H9 (cell line): ENCODE measurements around the gene SLC2A2. TPM values are rescaled to one million over a fixed set of nuclear protein-coding genes. Genes with fewer than 3 reads are reported as not detected.

ENCODE experiments used
- DNase-seq: peaks from one replicate; pipeline ENCODE4 v3.0.0-alpha.2; 2017
- H2AFZ ChIP-seq: one replicate; pipeline ENCODE4 v1.6.1; 2013; ENCODE audit warnings: mild to moderate bottlenecking, low read length, control low read depth, moderate library complexity
- H2AK5ac ChIP-seq: 2 replicates; pipeline ENCODE4 v1.6.1; 2013; ENCODE audit warnings: low read length, control low read depth, mixed read lengths; ENCODE audit not compliant: insufficient read length
- H2BK120ac ChIP-seq: one replicate; pipeline ENCODE4 v1.6.1; 2013; ENCODE audit warnings: low read depth, mild to moderate bottlenecking, low read length, control low read depth, inconsistent platforms; ENCODE audit not compliant: poor library complexity, severe bottlenecking
- H2BK12ac ChIP-seq: 2 replicates; pipeline ENCODE4 v1.6.1; 2013; ENCODE audit warnings: low read length, control low read depth, mixed read lengths, low read depth; ENCODE audit not compliant: insufficient read length
- H2BK15ac ChIP-seq: 2 replicates; pipeline ENCODE4 v1.6.1; 2013; ENCODE audit warnings: low read depth, low read length, control low read depth
- H2BK20ac ChIP-seq: one replicate; pipeline ENCODE4 v1.6.1; 2013; ENCODE audit warnings: low read depth, mild to moderate bottlenecking, low read length, control low read depth, inconsistent platforms; ENCODE audit not compliant: poor library complexity, severe bottlenecking
- H2BK5ac ChIP-seq: 2 replicates; pipeline ENCODE4 v1.6.1; 2013; ENCODE audit warnings: low read length, control low read depth, mixed read lengths; ENCODE audit not compliant: insufficient read length
- H3K14ac ChIP-seq: 2 replicates; pipeline ENCODE4 v1.6.1; 2013; ENCODE audit warnings: low read length, control low read depth; ENCODE audit not compliant: insufficient read depth
- H3K18ac ChIP-seq: 2 replicates; pipeline ENCODE4 v1.6.1; 2013; ENCODE audit warnings: low read depth, mild to moderate bottlenecking, mixed read lengths, low read length, control low read depth; ENCODE audit not compliant: insufficient read length
- H3K23ac ChIP-seq: 2 replicates; pipeline ENCODE4 v1.6.1; 2013; ENCODE audit warnings: low read length, control low read depth, mixed read lengths, low read depth; ENCODE audit not compliant: insufficient read length
- H3K23me2 ChIP-seq: 2 replicates; pipeline ENCODE4 v1.6.1; 2013; ENCODE audit warnings: low read depth, mild to moderate bottlenecking, mixed read lengths, low read length, control low read depth; ENCODE audit not compliant: insufficient read length, poor library complexity, severe bottlenecking
- H3K27ac ChIP-seq: 2 replicates; pipeline ENCODE4 v1.5.1; 2013; ENCODE audit warnings: low read length, control low read depth, mixed read lengths, low read depth; ENCODE audit not compliant: insufficient read length
- H3K27me3 ChIP-seq: 2 replicates; pipeline ENCODE4 v1.6.1; 2013; ENCODE audit warnings: low read length, control low read depth, inconsistent platforms; ENCODE audit not compliant: insufficient read depth
- H3K4ac ChIP-seq: 2 replicates; pipeline ENCODE4 v1.6.1; 2013; ENCODE audit warnings: low read depth, mild to moderate bottlenecking, control low read depth, inconsistent platforms, low read length, moderate library complexity
- H3K4me1 ChIP-seq: 2 replicates; pipeline ENCODE4 v1.6.1; 2013; ENCODE audit warnings: low read length, control low read depth, inconsistent platforms; ENCODE audit not compliant: insufficient read depth
- H3K4me2 ChIP-seq: 2 replicates; pipeline ENCODE4 v1.6.1; 2013; ENCODE audit warnings: low read length, control low read depth, mixed read lengths; ENCODE audit not compliant: insufficient read length, insufficient read depth
- H3K56ac ChIP-seq: 2 replicates; pipeline ENCODE4 v1.6.1; 2013; ENCODE audit warnings: low read depth, mild to moderate bottlenecking, mixed read lengths, low read length, control low read depth; ENCODE audit not compliant: insufficient read length
- H3K79me1 ChIP-seq: 2 replicates; pipeline ENCODE4 v1.6.1; 2013; ENCODE audit warnings: low read depth, mild to moderate bottlenecking, moderate library complexity, low read length, control low read depth, inconsistent platforms; ENCODE audit not compliant: insufficient read depth, poor library complexity, severe bottlenecking
- H3K79me2 ChIP-seq: 2 replicates; pipeline ENCODE4 v1.6.1; 2013; ENCODE audit warnings: low read length, control low read depth, inconsistent platforms; ENCODE audit not compliant: insufficient read depth
- H3K9ac ChIP-seq: 2 replicates; pipeline ENCODE4 v1.6.1; 2013; ENCODE audit warnings: low read length, control low read depth, mixed read lengths; ENCODE audit not compliant: insufficient read length; ENCODE audit errors: extremely low read depth
- H3K9me3 ChIP-seq: one replicate; pipeline ENCODE4 v1.6.1; 2013; ENCODE audit warnings: low read depth, low read length, inconsistent platforms; ENCODE audit not compliant: control insufficient read depth
- H3T11ph ChIP-seq: one replicate; pipeline ENCODE4 v1.6.1; 2013; ENCODE audit warnings: mild to moderate bottlenecking, low read length, control low read depth, inconsistent platforms
- H4K20me1 ChIP-seq: one replicate; pipeline ENCODE4 v1.6.1; 2013; ENCODE audit not compliant: control insufficient read depth, insufficient read length, insufficient read depth
- H4K5ac ChIP-seq: 2 replicates; pipeline ENCODE4 v1.6.1; 2013; ENCODE audit warnings: low read depth, mild to moderate bottlenecking, mixed read lengths, low read length, control low read depth; ENCODE audit not compliant: insufficient read length
- H4K8ac ChIP-seq: replicated peaks from 2 replicates; pipeline ENCODE4 v1.6.1; 2013; ENCODE audit warnings: low read length, control low read depth, mixed read lengths, low read depth; ENCODE audit not compliant: insufficient read length
- H4K91ac ChIP-seq: 2 replicates; pipeline ENCODE4 v1.6.1; 2013; ENCODE audit warnings: low read depth, mild to moderate bottlenecking, moderate library complexity, mixed read lengths, low read length, control low read depth; ENCODE audit not compliant: insufficient read length
- H3K27ac Mint-ChIP-seq, 3 experiments: 2 replicates in 2 of 3; 3 replicates in 1 of 3; pipeline ENCODE4 v1.8.0; 2020 to 2021; ENCODE audit warnings: mixed read lengths in 3 of 3, mild to moderate bottlenecking in 1 of 3, moderate library complexity in 1 of 3
- H3K27me3 Mint-ChIP-seq: 2 replicates; pipeline ENCODE4 v1.8.0; 2021; ENCODE audit warnings: low read depth, mild to moderate bottlenecking, moderate library complexity, mixed read lengths
- H3K36me3 Mint-ChIP-seq, 3 experiments: 2 replicates in 2 of 3; 3 replicates in 1 of 3; pipeline ENCODE4 v1.8.0; 2020 to 2021; ENCODE audit warnings: low read depth in 3 of 3, mixed read lengths in 3 of 3; ENCODE audit not compliant: insufficient read depth in 1 of 3
- H3K4me1 Mint-ChIP-seq, 2 experiments: 2 replicates each; pipeline ENCODE4 v1.8.0; 2020; ENCODE audit warnings: mixed read lengths in 2 of 2
- H3K4me3 Mint-ChIP-seq, 2 experiments: 2 replicates in 1 of 2; 3 replicates in 1 of 2; pipeline ENCODE4 v1.8.0; 2020 to 2021; ENCODE audit warnings: mild to moderate bottlenecking in 2 of 2, mixed read lengths in 2 of 2, moderate library complexity in 1 of 2
- H3K9me3 Mint-ChIP-seq, 2 experiments: 2 replicates in 1 of 2; 3 replicates in 1 of 2; pipeline ENCODE4 v1.8.0; 2020; ENCODE audit warnings: mild to moderate bottlenecking in 2 of 2, mixed read lengths in 2 of 2, moderate library complexity in 1 of 2
- total RNA-seq: library from RNA; stranded (reverse); gene quantifications from 2 replicates; pipeline ENCODE4 v1.2.1, GENCODE V29; 2021
- TF ChIP-seq, protein P1 (sequence below): fragments of 200-600 bp; sonication (generic); conservative IDR thresholded peaks from 3 replicates; pipeline ENCODE4 v1.8.0; 2021; ENCODE audit warnings: antibody characterized with exemption, mild to moderate bottlenecking

The SLC2A2 gene
- total RNA-seq, 1 experiment from 2014 or later, result not detected

GRCh38 chr3:170956647-170957046 lies 69.9 kb downstream of the SLC2A2 start:
- no peak overlapping the region for H4K8ac ChIP-seq
- TF ChIP-seq, protein P1, sequence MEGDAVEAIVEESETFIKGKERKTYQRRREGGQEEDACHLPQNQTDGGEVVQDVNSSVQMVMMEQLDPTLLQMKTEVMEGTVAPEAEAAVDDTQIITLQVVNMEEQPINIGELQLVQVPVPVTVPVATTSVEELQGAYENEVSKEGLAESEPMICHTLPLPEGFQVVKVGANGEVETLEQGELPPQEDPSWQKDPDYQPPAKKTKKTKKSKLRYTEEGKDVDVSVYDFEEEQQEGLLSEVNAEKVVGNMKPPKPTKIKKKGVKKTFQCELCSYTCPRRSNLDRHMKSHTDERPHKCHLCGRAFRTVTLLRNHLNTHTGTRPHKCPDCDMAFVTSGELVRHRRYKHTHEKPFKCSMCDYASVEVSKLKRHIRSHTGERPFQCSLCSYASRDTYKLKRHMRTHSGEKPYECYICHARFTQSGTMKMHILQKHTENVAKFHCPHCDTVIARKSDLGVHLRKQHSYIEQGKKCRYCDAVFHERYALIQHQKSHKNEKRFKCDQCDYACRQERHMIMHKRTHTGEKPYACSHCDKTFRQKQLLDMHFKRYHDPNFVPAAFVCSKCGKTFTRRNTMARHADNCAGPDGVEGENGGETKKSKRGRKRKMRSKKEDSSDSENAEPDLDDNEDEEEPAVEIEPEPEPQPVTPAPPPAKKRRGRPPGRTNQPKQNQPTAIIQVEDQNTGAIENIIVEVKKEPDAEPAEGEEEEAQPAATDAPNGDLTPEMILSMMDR, result no peak
- H2AK5ac ChIP-seq, result no peak overlapping the region
- no peak overlapping the region for H3K4me2 ChIP-seq
- no peaks in the 10 kb centered on the region for H3K9me3 ChIP-seq
- Mint-ChIP-seq H3K4me3 (no peak overlapping the region), H3K36me3 (no peaks in the 10 kb centered on the region), H3K27me3 (no peaks in the 10 kb centered on the region; the same call in 1 of the 2 replicates), H3K9me3 (no peaks in the 10 kb centered on the region), H3K27ac (no peak overlapping the region), H3K4me1 (peaks cover 8 to 10% of the 10 kb centered on the region in 2 experiments)
- no peak overlapping the region for H3K9ac ChIP-seq
- H3K79me2 ChIP-seq, result no peaks in the 10 kb centered on the region
- no peak overlapping the region for H3K18ac ChIP-seq
- no peak overlapping the region for H3K27ac ChIP-seq
- H3K14ac ChIP-seq, result no peak overlapping the region
- H3K23me2 ChIP-seq, result no peaks in the 10 kb centered on the region
- no peak for DNase-seq
- H2BK12ac ChIP-seq, result no peak overlapping the region
- H2BK15ac ChIP-seq, result no peak overlapping the region
- no peaks in the 10 kb centered on the region for H3K4me1 ChIP-seq
- H2BK20ac ChIP-seq, result no peak overlapping the region
- H3K4ac ChIP-seq, result no peak overlapping the region
- no peaks in the 10 kb centered on the region for H3K27me3 ChIP-seq
- H2BK120ac ChIP-seq, result no peak overlapping the region
- no peaks in the 10 kb centered on the region for H4K20me1 ChIP-seq
- H4K91ac ChIP-seq, result no peak overlapping the region
- no peaks in the 10 kb centered on the region for H3K79me1 ChIP-seq
- H2BK5ac ChIP-seq, result no peak overlapping the region
- no peak overlapping the region for H3K23ac ChIP-seq
- H3T11ph ChIP-seq, result no peak overlapping the region
- no peak overlapping the region for H4K5ac ChIP-seq
- H2AFZ ChIP-seq, result no peak overlapping the region
- H3K56ac ChIP-seq, result no peak overlapping the region
